Peyer's patch (tissue), 4 donors: Measurements from ENCODE around the gene CASP8AP2. TPM values are rescaled to one million over a fixed set of nuclear protein-coding genes. Genes with fewer than 3 reads are reported as not detected.
"Not testable (repeated sequence)": the region's sequence is repeated elsewhere in the genome, so short reads cannot be mapped to it uniquely, and the experiment has no call there.

Experiments
- DNase-seq, 3 donors: peaks; one replicate each; pipeline ENCODE4 v3.0.0-alpha.2; 2017 to 2019
- H3K27ac ChIP-seq, 4 donors: fragments of 200-600 bp; sonication (generic); one replicate each; pipeline ENCODE4 v1.5.1; 2016 to 2019
- H3K27me3 ChIP-seq, 2 donors: fragments of 200-600 bp; sonication (generic); one replicate each; pipeline ENCODE4 v1.5.1; 2019
- H3K36me3 ChIP-seq, 3 donors: fragments of 200-600 bp; sonication (generic); one replicate each; pipeline ENCODE4 v1.5.1; 2016 to 2019
- H3K4me1 ChIP-seq, 4 donors: fragments of 200-600 bp; sonication (generic); one replicate each; pipeline ENCODE4 v1.5.1; 2016 to 2019
- H3K4me3 ChIP-seq, 4 donors: fragments of 200-600 bp; sonication (generic); 1 replicate in 3 of 4; 2 replicates in 1 of 4; pipeline ENCODE4 v1.5.1; 2016 to 2019; ENCODE audit warnings: mild to moderate bottlenecking in 1 of 4
- H3K9me3 ChIP-seq, 4 donors: fragments of 200-600 bp; sonication (generic); one replicate each; pipeline ENCODE4 v1.5.1; 2016 to 2019; ENCODE audit warnings: mild to moderate bottlenecking in 1 of 4
- CTCF ChIP-seq, 6 experiments: fragments of 450-650 bp in 4 of 6; fragments of 200-600 bp in 2 of 6; sonication (generic) in 1 of 6; IDR thresholded peaks; one replicate each; pipeline ENCODE4 v1.5.1; 2017 to 2019; ENCODE audit warnings: antibody characterized with exemption in 6 of 6, mild to moderate bottlenecking in 3 of 6, moderate library complexity in 1 of 6
- POLR2A ChIP-seq, 2 donors: fragments of 450-650 bp; IDR thresholded peaks; one replicate each; pipeline ENCODE4 v1.5.1; 2017; ENCODE audit warnings: antibody characterized with exemption in 2 of 2, mild to moderate bottlenecking in 2 of 2, moderate library complexity in 2 of 2
- total RNA-seq, 4 donors: library from RNA; depleted of rRNA; stranded (reverse); fragments of >200 nt; gene quantifications; one replicate each; pipeline ENCODE4 v1.1.0, GENCODE V29; 2016

The CASP8AP2 gene
- total RNA-seq, 4 donors from 2014 or later: 15.9 to 33.0 (median 19.2) TPM

GRCh38 chr6:89805814-89806371 lies 23.8 kb upstream of the CASP8AP2 start:
- Histone ChIP-seq H3K36me3 (peaks cover 0 to 9% (median 0%) of the 10 kb centered on the region in 3 donors), H3K4me1 (no peaks in the 10 kb centered on the region), H3K27ac (no peak overlapping the region), H3K4me3 (no peak overlapping the region), H3K27me3 (no peaks in the 10 kb centered on the region), H3K9me3 (no peaks in the 10 kb centered on the region)
- no peak for TF ChIP-seq CTCF (IDR thresholded peaks at IDR 0.05)
- no peak for TF ChIP-seq POLR2A (IDR thresholded peaks at IDR 0.05)
- DNase-seq: no peak

- DNase-seq: no peak
- Histone ChIP-seq H3K4me1 (no peaks in the 10 kb centered on the region), H3K4me3 (no peak overlapping the region), H3K27ac (no peak overlapping the region), H3K9me3 (no peaks in the 10 kb centered on the region), H3K27me3 (no peaks in the 10 kb centered on the region), H3K36me3 (peaks cover 0 to 7% (median 0%) of the 10 kb centered on the region in 3 donors)
- TF ChIP-seq POLR2A (IDR thresholded peaks at IDR 0.05): no peak
- no peak for TF ChIP-seq CTCF (IDR thresholded peaks at IDR 0.05)
These were observed 22.1 kb upstream of the CASP8AP2 start for GRCh38 chr6:89807581-89807980.

- not testable (repeated sequence) for DNase-seq, H3K9me3 ChIP-seq, H3K4me3 ChIP-seq, H3K4me1 ChIP-seq, H3K27me3 ChIP-seq, H3K36me3 ChIP-seq, H3K27ac ChIP-seq
These were observed 16.3 kb upstream of the CASP8AP2 start for GRCh38 chr6:89813422-89813821.

- Histone ChIP-seq H3K27me3 (no peaks in the 10 kb centered on the region), H3K9me3 (no peaks in the 10 kb centered on the region), H3K27ac (no peak overlapping the region), H3K4me3 (no peak overlapping the region), H3K4me1 (peaks cover 0 to 12% (median 0%) of the 10 kb centered on the region in 4 donors), H3K36me3 (no peaks in the 10 kb centered on the region)
- no peak for DNase-seq
- TF ChIP-seq POLR2A (IDR thresholded peaks at IDR 0.05) (no peak), CTCF (IDR thresholded peaks at IDR 0.05) (no peak)
These were observed 12.2 kb upstream of the CASP8AP2 start for GRCh38 chr6:89817481-89817880.

- no peaks in the 10 kb centered on the region for H3K36me3 ChIP-seq
- peak in 1 of 3 donors; percentile 47 for DNase-seq
- peaks cover 0 to 12% (median 0%) of the 10 kb centered on the region in 4 donors for H3K4me1 ChIP-seq
- peak overlapping the region; percentile 73 to 82 (median 78) for H3K4me3 ChIP-seq
- H3K9me3 ChIP-seq: no peaks in the 10 kb centered on the region
- no peak for TF ChIP-seq CTCF (IDR thresholded peaks at IDR 0.05)
- no peak for TF ChIP-seq POLR2A (IDR thresholded peaks at IDR 0.05)
- no peaks in the 10 kb centered on the region for H3K27me3 ChIP-seq
- H3K27ac ChIP-seq: peak overlapping the region; percentile 80 to 92 (median 84)
These were observed 10.7 kb upstream of the CASP8AP2 start for GRCh38 chr6:89818977-89819335.

- Histone ChIP-seq H3K27me3 (no peaks in the 10 kb centered on the region), H3K4me1 (peaks cover 0 to 12% (median 0%) of the 10 kb centered on the region in 4 donors), H3K27ac (peak within 1 kb of the TSS; percentile 80 to 92 (median 84)), H3K36me3 (no peaks in the 10 kb centered on the region), H3K4me3 (peak within 1 kb of the TSS; percentile 73 to 82 (median 78)), H3K9me3 (no peaks in the 10 kb centered on the region)
- peak; percentile 88 to 95 (median 90) for DNase-seq
- TF ChIP-seq CTCF (IDR thresholded peaks at IDR 0.05) (peak in 2 of 6 experiments; percentile 1 to 7), POLR2A (IDR thresholded peaks at IDR 0.05) (peak; percentile 27 to 33)
These were observed 10.1 kb upstream of the CASP8AP2 start, which contains the start of gene MDN1 for GRCh38 chr6:89819336-89820130. Gene MDN1, minus strand, starts transcription at chr6:89819794. Its CDS starts 187 bp downstream, at chr6:89819607.
